ENCODE measurements around the gene RNF130. TPM values are rescaled to one million over a fixed set of nuclear protein-coding genes. Genes with fewer than 3 reads are reported as not detected.

Gene RNF130
- total and polyA plus RNA-seq, 7 experiments from 2014 or later: 3.6 to 76.3 (median 21.0) TPM

DNA sequence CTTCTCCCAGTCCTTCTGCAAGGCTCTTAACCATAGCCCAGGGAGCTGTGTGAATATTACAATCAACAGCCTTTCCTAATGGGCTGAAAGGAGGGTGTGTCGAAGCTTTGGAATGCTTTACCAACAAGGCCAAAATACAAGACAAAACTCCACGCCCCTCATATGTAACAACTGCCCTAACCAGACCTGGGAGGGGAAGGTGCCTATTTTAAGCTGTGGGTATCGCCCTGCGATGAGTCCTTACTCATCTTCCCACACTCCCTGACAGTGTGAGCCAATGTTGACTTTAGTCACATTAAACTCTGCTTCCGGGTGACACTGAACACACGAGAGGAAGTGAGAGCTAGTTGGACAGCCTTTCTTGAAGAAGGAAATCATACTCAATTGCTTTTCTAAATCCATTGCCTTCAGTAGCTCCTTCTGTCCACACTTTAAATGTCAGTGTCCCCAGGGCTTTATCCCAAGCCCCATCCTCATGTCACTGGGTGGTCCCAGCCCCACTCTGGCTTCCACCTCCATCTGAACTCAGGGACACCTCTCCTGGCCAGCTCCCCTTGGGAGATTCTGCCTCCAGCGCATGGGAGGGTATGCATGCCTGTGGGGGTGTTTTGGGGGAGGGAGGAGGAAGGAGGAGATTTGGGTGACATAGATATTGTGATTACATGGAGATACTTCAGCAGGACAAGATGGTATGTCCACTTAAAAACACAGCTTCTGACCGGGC is 157.4 kb downstream of the RNF130 start:
- CTCF ChIA-PET: interaction anchor here (0.9 kb wide), 1 partner anchor 152 kb away, joined by 3 read pairs; no protein-coding TSS in a partner anchor
- Histone ChIP-seq H3K36me3 (ENCODE audit: control insufficient read depth in 2 of 3, insufficient read depth in 3 of 3, low read length in 3 of 3) (no peaks in the 10 kb centered on the region), H3K9me3 (ENCODE audit: control insufficient read depth in 2 of 3, low read length in 3 of 3) (no peaks in the 10 kb centered on the region), H3K4me1 (ENCODE audit: control insufficient read depth in 2 of 2, insufficient read depth in 2 of 2, low read length in 2 of 2) (no peaks in the 10 kb centered on the region), H3K27ac (ENCODE audit: low read depth, low read length) (no peak overlapping the region), H3K4me3 (ENCODE audit: low read length) (no peak overlapping the region), H3K27me3 (ENCODE audit: control insufficient read depth in 2 of 2, insufficient read depth in 2 of 2, low read length in 2 of 2) (no peaks in the 10 kb centered on the region)
- Mint-ChIP-seq H3K27ac (peak overlapping the region in 2 of 9 donors; percentile 29 to 41), H3K27me3 (peaks cover 0 to 7% (median 0%) of the 10 kb centered on the region in 5 donors), H3K36me3 (no peaks in the 10 kb centered on the region), H3K9me3 (no peaks in the 10 kb centered on the region), H3K4me1 (peaks cover 0 to 10% (median 0%) of the 10 kb centered on the region in 7 donors), H3K4me3 (no peak overlapping the region)
- intact Hi-C loops (cut with micrococcal nuclease): no loop called here
- DNase-seq (no peak), ATAC-seq (peak; percentile 93)
- POLR2A ChIA-PET: interaction anchor here (0.7 kb wide), 1 partner anchor 167 kb away, joined by 3 read pairs; no protein-coding TSS in a partner anchor

DNA sequence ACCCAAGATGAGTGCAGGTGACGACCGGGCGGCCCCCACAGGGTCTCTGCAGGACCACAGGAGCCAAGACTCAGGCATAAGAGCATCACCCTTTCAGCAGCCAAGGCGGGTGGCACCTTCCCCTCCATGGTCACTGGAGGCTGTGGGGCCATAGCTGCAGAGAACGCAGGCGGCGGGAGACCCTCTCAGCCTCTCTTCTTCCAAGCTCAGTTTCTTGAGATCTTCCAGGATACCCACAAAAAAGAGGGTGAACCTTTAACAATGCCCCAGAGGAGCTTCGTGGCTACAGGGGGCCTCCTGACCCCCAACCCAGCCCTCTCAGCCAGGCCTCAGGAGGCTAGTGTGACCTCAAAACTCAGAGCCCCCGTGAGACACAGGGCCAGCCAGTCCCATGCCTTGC is 158.1 kb downstream of the RNF130 start:
- Mint-ChIP-seq H3K4me1 (peaks cover 0 to 14% (median 5%) of the 10 kb centered on the region in 7 donors), H3K4me3 (no peak overlapping the region), H3K36me3 (no peaks in the 10 kb centered on the region), H3K27me3 (peaks cover 0 to 7% (median 0%) of the 10 kb centered on the region in 5 donors), H3K9me3 (no peaks in the 10 kb centered on the region), H3K27ac (no peak overlapping the region)
- Histone ChIP-seq H3K27ac (ENCODE audit: low read depth, low read length) (no peak overlapping the region), H3K9me3 (ENCODE audit: control insufficient read depth in 2 of 3, low read length in 3 of 3) (no peaks in the 10 kb centered on the region), H3K4me3 (ENCODE audit: low read length) (no peak overlapping the region), H3K36me3 (ENCODE audit: control insufficient read depth in 2 of 3, insufficient read depth in 3 of 3, low read length in 3 of 3) (no peaks in the 10 kb centered on the region), H3K4me1 (ENCODE audit: control insufficient read depth in 2 of 2, insufficient read depth in 2 of 2, low read length in 2 of 2) (peaks cover 2% of the 10 kb centered on the region in 2 donors), H3K27me3 (ENCODE audit: control insufficient read depth in 2 of 2, insufficient read depth in 2 of 2, low read length in 2 of 2) (no peaks in the 10 kb centered on the region)
- ChIA-PET CTCF (interaction anchor here (0.7 kb wide), 1 partner anchor 307 kb away, joined by 5 read pairs; no protein-coding TSS in a partner anchor), POLR2A (interaction anchor here (0.7 kb wide), 1 partner anchor 168 kb away, joined by 3 read pairs; no protein-coding TSS in a partner anchor)
- no peak for DNase-seq
- intact Hi-C loops (cut with micrococcal nuclease): no loop called here
- ATAC-seq: no peak

DNA sequence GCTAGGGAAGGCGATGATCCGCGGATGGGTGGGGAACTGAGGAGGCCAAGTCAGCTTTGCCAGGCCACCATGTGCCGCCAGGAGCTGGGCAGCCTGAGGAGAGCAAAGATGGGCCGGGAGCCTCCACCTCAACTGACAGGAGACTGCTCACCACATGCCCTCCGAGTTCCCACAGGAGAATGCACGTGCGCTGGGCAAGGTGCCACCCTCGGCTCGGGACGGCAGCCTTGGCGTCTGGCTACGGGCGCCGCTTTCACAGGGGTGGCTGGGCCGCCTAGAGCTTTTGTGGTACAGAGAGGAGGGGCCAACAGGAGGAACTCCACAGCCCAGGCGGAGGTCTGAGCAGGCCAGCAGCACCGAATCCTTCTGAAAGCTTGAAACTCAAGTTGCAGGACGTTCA is 158.6 kb downstream of the RNF130 start:
- Mint-ChIP-seq H3K4me3 (no peak overlapping the region), H3K9me3 (no peaks in the 10 kb centered on the region), H3K27ac (no peak overlapping the region), H3K4me1 (peaks cover 0 to 14% (median 8%) of the 10 kb centered on the region in 7 donors), H3K36me3 (no peaks in the 10 kb centered on the region), H3K27me3 (peaks cover 0 to 6% (median 0%) of the 10 kb centered on the region in 5 donors)
- no peak overlapping the region for H3K4me3 ChIP-seq (ENCODE audit: low read length)
- ChIA-PET POLR2A (no interaction called here), CTCF (interaction anchor here (0.7 kb wide), 1 partner anchor 307 kb away, joined by 5 read pairs; no protein-coding TSS in a partner anchor)
- no peak overlapping the region for H3K27ac ChIP-seq (ENCODE audit: low read depth, low read length)
- H3K9me3 ChIP-seq (ENCODE audit: control insufficient read depth in 2 of 3, low read length in 3 of 3): no peaks in the 10 kb centered on the region
- H3K36me3 ChIP-seq (ENCODE audit: control insufficient read depth in 2 of 3, insufficient read depth in 3 of 3, low read length in 3 of 3): no peaks in the 10 kb centered on the region
- DNase-seq: no peak
- intact Hi-C loops (cut with micrococcal nuclease): no loop called here
- no peaks in the 10 kb centered on the region for H3K27me3 ChIP-seq (ENCODE audit: control insufficient read depth in 2 of 2, insufficient read depth in 2 of 2, low read length in 2 of 2)
- ATAC-seq: no peak
- H3K4me1 ChIP-seq (ENCODE audit: control insufficient read depth in 2 of 2, insufficient read depth in 2 of 2, low read length in 2 of 2): peaks cover 7% of the 10 kb centered on the region in 2 donors

DNA sequence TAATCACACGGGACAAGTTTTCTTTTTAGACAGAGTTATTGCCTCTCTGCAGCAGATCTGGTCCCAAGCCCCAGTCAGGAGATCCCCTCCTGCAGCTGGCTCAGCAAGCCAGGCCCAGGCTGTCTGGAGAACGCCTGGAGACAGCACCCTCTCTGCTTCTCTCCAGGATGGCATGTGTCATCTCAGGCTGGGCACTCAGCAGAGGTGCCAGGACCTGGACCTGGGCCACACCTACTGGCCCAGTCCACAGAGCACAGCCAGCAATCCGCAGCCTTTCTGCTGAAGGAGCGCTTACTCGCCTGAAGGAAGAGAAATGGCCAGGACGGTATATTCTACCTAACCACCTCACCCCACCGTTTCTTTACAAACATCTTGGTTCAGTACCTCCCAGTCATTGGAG is 159.2 kb downstream of the RNF130 start:
- POLR2A ChIA-PET: interaction anchor here (1.6 kb wide), 1 partner anchor 106 kb away, joined by 4 read pairs; the partner anchor contains the start of gene MGAT4B
- peaks cover 7% of the 10 kb centered on the region in 2 donors for H3K4me1 ChIP-seq (ENCODE audit: control insufficient read depth in 2 of 2, insufficient read depth in 2 of 2, low read length in 2 of 2)
- H3K4me1 Mint-ChIP-seq: peaks cover 0 to 14% (median 9%) of the 10 kb centered on the region in 7 donors

DNA sequence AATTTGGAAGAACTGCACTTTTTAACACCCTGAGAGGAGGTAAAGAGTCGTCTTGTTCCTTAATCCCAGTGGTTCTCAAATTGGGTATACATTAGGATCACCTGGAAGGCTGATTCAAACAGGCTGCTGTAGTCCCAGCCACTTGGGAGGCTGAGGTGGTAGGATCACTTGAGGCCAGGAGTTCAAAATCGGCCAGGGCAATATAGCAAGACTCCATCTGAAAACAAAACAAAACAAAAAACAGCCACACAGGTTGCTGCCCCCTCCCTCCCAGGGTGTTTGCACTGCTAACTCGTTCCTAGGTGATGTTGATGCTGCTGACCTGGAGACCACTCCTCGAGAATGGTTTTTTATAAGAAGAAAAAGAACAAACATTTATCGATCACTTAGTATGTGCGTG is 162.3 kb downstream of the RNF130 start:
- Mint-ChIP-seq H3K27me3 (no peaks in the 10 kb centered on the region), H3K36me3 (peaks cover 0 to 6% (median 2%) of the 10 kb centered on the region in 5 donors), H3K27ac (peak overlapping the region in 5 of 9 donors; percentile 60 to 82 (median 76)), H3K9me3 (no peaks in the 10 kb centered on the region), H3K4me3 (peak overlapping the region; percentile 18 to 77 (median 56)), H3K4me1 (peaks cover 7 to 40% (median 19%) of the 10 kb centered on the region in 7 donors)
- no peaks in the 10 kb centered on the region for H3K9me3 ChIP-seq (ENCODE audit: control insufficient read depth in 2 of 3, low read length in 3 of 3)
- no peak overlapping the region for H3K4me3 ChIP-seq (ENCODE audit: low read length)
- ChIA-PET POLR2A (interaction anchor here (0.6 to 1.4 kb wide), 3 partner anchors 27 to 422 kb away, joined by 3 to 4 read pairs (median 4); no protein-coding TSS in a partner anchor), CTCF (interaction anchor here (1.0 to 1.3 kb wide), 2 partner anchors 38 to 107 kb away, joined by 3 read pairs; no protein-coding TSS in a partner anchor)
- H3K36me3 ChIP-seq (ENCODE audit: control insufficient read depth in 2 of 3, insufficient read depth in 3 of 3, low read length in 3 of 3): no peaks in the 10 kb centered on the region
- peaks cover 13 to 14% of the 10 kb centered on the region in 2 donors for H3K4me1 ChIP-seq (ENCODE audit: control insufficient read depth in 2 of 2, insufficient read depth in 2 of 2, low read length in 2 of 2)
- intact Hi-C loops (cut with micrococcal nuclease): loop anchor here (2.0 to 5.0 kb wide), 7 partner anchors 87 to 357 kb away; partner anchors contain the start of genes RNF130 (in 2 of the 2), RUFY1 (in 2 of the 2), CANX (in 1 of the 2) and HNRNPH1 (in 1 of the 2)
- no peak overlapping the region for H3K27ac ChIP-seq (ENCODE audit: low read depth, low read length)
- H3K27me3 ChIP-seq (ENCODE audit: control insufficient read depth in 2 of 2, insufficient read depth in 2 of 2, low read length in 2 of 2): no peaks in the 10 kb centered on the region
- DNase-seq (no peak), ATAC-seq (no peak)

More for the DNA sequence above, 159.2 kb downstream of the RNF130 start:
- no peak overlapping the region for H3K4me3 Mint-ChIP-seq
- H3K9me3 Mint-ChIP-seq: no peaks in the 10 kb centered on the region
- ATAC-seq (no peak), DNase-seq (no peak)
- H3K27me3 Mint-ChIP-seq: peaks cover 0 to 6% (median 0%) of the 10 kb centered on the region in 5 donors
- Histone ChIP-seq H3K36me3 (ENCODE audit: control insufficient read depth in 2 of 3, insufficient read depth in 3 of 3, low read length in 3 of 3) (no peaks in the 10 kb centered on the region), H3K4me3 (ENCODE audit: low read length) (no peak overlapping the region), H3K27ac (ENCODE audit: low read depth, low read length) (no peak overlapping the region), H3K27me3 (ENCODE audit: control insufficient read depth in 2 of 2, insufficient read depth in 2 of 2, low read length in 2 of 2) (no peaks in the 10 kb centered on the region), H3K9me3 (ENCODE audit: control insufficient read depth in 2 of 3, low read length in 3 of 3) (no peaks in the 10 kb centered on the region)
- CTCF ChIA-PET: no interaction called here
- H3K36me3 Mint-ChIP-seq: no peaks in the 10 kb centered on the region
- intact Hi-C loops (cut with micrococcal nuclease): no loop called here
- no peak overlapping the region for H3K27ac Mint-ChIP-seq

DNA sequence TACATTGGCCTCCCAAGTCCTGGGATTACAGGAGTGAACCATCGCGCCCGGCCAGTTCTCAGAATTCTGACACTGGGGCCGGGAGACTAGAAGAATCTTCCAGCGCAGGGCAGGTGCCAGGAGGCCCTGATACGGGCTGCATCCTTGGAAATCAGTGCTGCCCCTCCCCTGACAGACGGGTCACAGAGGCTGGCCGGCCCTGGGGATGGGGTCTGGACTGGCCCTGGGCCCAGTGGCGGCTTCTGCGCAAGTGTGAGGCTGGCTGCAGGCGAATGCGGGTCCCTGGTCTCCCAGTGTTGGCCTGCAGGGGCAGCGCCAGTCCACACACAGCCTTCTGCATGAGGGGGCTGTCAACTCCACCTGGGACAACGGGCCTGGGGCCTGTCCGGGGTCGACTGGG is 163.0 kb downstream of the RNF130 start:
- DNase-seq (no peak), ATAC-seq (no peak)
- Mint-ChIP-seq H3K27ac (peak overlapping the region in 5 of 9 donors; percentile 9 to 82 (median 75)), H3K36me3 (peaks cover 0 to 8% (median 5%) of the 10 kb centered on the region in 5 donors), H3K9me3 (no peaks in the 10 kb centered on the region), H3K4me1 (peaks cover 7 to 40% (median 22%) of the 10 kb centered on the region in 7 donors), H3K27me3 (no peaks in the 10 kb centered on the region), H3K4me3 (peak overlapping the region; percentile 71 to 91 (median 86))
- no peaks in the 10 kb centered on the region for H3K9me3 ChIP-seq (ENCODE audit: control insufficient read depth in 2 of 3, low read length in 3 of 3)
- peak overlapping the region; percentile 56 for H3K27ac ChIP-seq (ENCODE audit: low read depth, low read length)
- ChIA-PET CTCF (interaction anchor here (0.6 to 1.5 kb wide), 4 partner anchors 37 to 1290 kb away, joined by 3 to 10 read pairs (median 3); no protein-coding TSS in a partner anchor), POLR2A (interaction anchor here (0.6 to 1.5 kb wide), 5 partner anchors 28 to 423 kb away, joined by 3 to 4 read pairs (median 3); no protein-coding TSS in a partner anchor)
- intact Hi-C loops (cut with micrococcal nuclease): loop anchor here (1.0 to 5.0 kb wide), 9 partner anchors 50 to 356 kb away; partner anchors contain the start of genes RNF130 (in 2 of the 2), RUFY1 (in 2 of the 2), CANX (in 1 of the 2) and HNRNPH1 (in 1 of the 2)
- peaks cover 13 to 14% of the 10 kb centered on the region in 2 donors for H3K4me1 ChIP-seq (ENCODE audit: control insufficient read depth in 2 of 2, insufficient read depth in 2 of 2, low read length in 2 of 2)
- peaks cover 0 to 6% (median 3%) of the 10 kb centered on the region in 3 experiments for H3K36me3 ChIP-seq (ENCODE audit: control insufficient read depth in 2 of 3, insufficient read depth in 3 of 3, low read length in 3 of 3)
- no peaks in the 10 kb centered on the region for H3K27me3 ChIP-seq (ENCODE audit: control insufficient read depth in 2 of 2, insufficient read depth in 2 of 2, low read length in 2 of 2)
- no peak overlapping the region for H3K4me3 ChIP-seq (ENCODE audit: low read length)
